ENCODE results near the gene RPL22.

GRCh38 chr1:6136516-6137220 is 62.7 kb downstream of the RPL22 start:
- TF ChIP-seq CTCF (conservative IDR thresholded peaks at IDR 0.05) (no peak), ZFX (IDR thresholded peaks at IDR 0.05) (no peak)
